Neural progenitor cell (in vitro differentiated cells): ENCODE data around the gene HLA-DMB.

Experiments
- CTCF ChIP-seq: fragments of 200-600 bp; sonication (generic); IDR thresholded peaks from 2 replicates; pipeline ENCODE4 v1.5.1; 2017; ENCODE audit warnings: antibody characterized with exemption, mild to moderate bottlenecking
- EZH2 ChIP-seq: fragments of 200-600 bp; sonication (generic); IDR thresholded peaks from 2 replicates; pipeline ENCODE4 v1.6.1; 2017; ENCODE audit warnings: antibody characterized with exemption, mild to moderate bottlenecking, moderate library complexity
- EZH2phosphoT487 ChIP-seq: fragments of 200-600 bp; sonication (generic); IDR thresholded peaks from 2 replicates; pipeline ENCODE4 v1.6.1; 2017; ENCODE audit warnings: antibody characterized with exemption

GRCh38 chr6:32989368-32989767, 48.5 kb upstream of the HLA-DMB start:
- TF ChIP-seq CTCF: no peak
- TF ChIP-seq EZH2: no peak
- TF ChIP-seq EZH2phosphoT487: no peak
